IMR-90 (cell line): ENCODE data around the gene NPPA.

ENCODE experiments used
- BHLHE40 ChIP-seq: fragments of 150-350 bp; IDR thresholded peaks from 2 replicates; pipeline ENCODE4 v1.6.1; 2016; ENCODE audit warnings: mild to moderate bottlenecking, low read depth, low read length
- CEBPB ChIP-seq: IDR thresholded peaks from 2 replicates; pipeline ENCODE4 v1.6.1; 2012; ENCODE audit warnings: low read depth, low read length, improper control_type of control experiment
- FOS ChIP-seq: fragments of 150-350 bp; IDR thresholded peaks from 2 replicates; pipeline ENCODE4 v1.6.1; 2016; ENCODE audit warnings: low read depth, low read length
- MAFK ChIP-seq: IDR thresholded peaks from 2 replicates; pipeline ENCODE4 v1.6.1; 2012; ENCODE audit warnings: low read depth, low read length, improper control_type of control experiment
- MAZ ChIP-seq: IDR thresholded peaks from 2 replicates; pipeline ENCODE4 v1.6.1; 2012; ENCODE audit warnings: low read depth, mild to moderate bottlenecking, low read length, improper control_type of control experiment, moderate library complexity, borderline replicate concordance
- MXI1 ChIP-seq: IDR thresholded peaks from 2 replicates; pipeline ENCODE4 v1.6.1; 2012; ENCODE audit warnings: low read depth, mild to moderate bottlenecking, low read length, moderate library complexity, borderline replicate concordance
- POLR2A ChIP-seq: IDR thresholded peaks from 2 replicates; pipeline ENCODE4 v1.6.1; 2012; ENCODE audit warnings: mild to moderate bottlenecking, low read depth, low read length
- RAD21 ChIP-seq: IDR thresholded peaks from 2 replicates; pipeline ENCODE4 v1.6.1; 2012; ENCODE audit warnings: low read length, improper control_type of control experiment
- RCOR1 ChIP-seq: IDR thresholded peaks from 2 replicates; pipeline ENCODE4 v1.6.1; 2012; ENCODE audit warnings: mild to moderate bottlenecking, low read length, improper control_type of control experiment; ENCODE audit not compliant: insufficient replicate concordance
- RFX5 ChIP-seq: IDR thresholded peaks from 2 replicates; pipeline ENCODE4 v1.8.0; 2012; ENCODE audit warnings: low read depth, mild to moderate bottlenecking, low read length, moderate library complexity
- SMC3 ChIP-seq: fragments of 150-350 bp; IDR thresholded peaks from 2 replicates; pipeline ENCODE4 v1.6.1; 2016; ENCODE audit warnings: low read depth, mild to moderate bottlenecking, antibody characterized with exemption, low read length, moderate library complexity
- TF ChIP-seq, protein P1 (sequence below): conservative IDR thresholded peaks from 2 replicates; pipeline ENCODE4 v1.5.1; 2012; ENCODE audit warnings: mild to moderate bottlenecking, low read depth, low read length, improper control_type of control experiment
- TF ChIP-seq, protein P2 (sequence below): fragments of 150-350 bp; IDR thresholded peaks from 2 replicates; pipeline ENCODE4 v1.6.1; 2017; ENCODE audit warnings: mild to moderate bottlenecking, antibody characterized with exemption, low read length, low read depth

GRCh38 chr1:11796036-11796828 is 51.4 kb downstream of the NPPA start:
- TF ChIP-seq, protein P1, sequence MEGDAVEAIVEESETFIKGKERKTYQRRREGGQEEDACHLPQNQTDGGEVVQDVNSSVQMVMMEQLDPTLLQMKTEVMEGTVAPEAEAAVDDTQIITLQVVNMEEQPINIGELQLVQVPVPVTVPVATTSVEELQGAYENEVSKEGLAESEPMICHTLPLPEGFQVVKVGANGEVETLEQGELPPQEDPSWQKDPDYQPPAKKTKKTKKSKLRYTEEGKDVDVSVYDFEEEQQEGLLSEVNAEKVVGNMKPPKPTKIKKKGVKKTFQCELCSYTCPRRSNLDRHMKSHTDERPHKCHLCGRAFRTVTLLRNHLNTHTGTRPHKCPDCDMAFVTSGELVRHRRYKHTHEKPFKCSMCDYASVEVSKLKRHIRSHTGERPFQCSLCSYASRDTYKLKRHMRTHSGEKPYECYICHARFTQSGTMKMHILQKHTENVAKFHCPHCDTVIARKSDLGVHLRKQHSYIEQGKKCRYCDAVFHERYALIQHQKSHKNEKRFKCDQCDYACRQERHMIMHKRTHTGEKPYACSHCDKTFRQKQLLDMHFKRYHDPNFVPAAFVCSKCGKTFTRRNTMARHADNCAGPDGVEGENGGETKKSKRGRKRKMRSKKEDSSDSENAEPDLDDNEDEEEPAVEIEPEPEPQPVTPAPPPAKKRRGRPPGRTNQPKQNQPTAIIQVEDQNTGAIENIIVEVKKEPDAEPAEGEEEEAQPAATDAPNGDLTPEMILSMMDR = no peak
- peak; percentile 23; the same call in 1 of the 2 replicates for TF ChIP-seq CEBPB
- TF ChIP-seq RCOR1 = no peak
- no peak for TF ChIP-seq MXI1
- TF ChIP-seq POLR2A = no peak
- no peak for TF ChIP-seq MAFK
- TF ChIP-seq FOS = no peak
- peak; percentile 24; the same call in 1 of the 2 replicates for TF ChIP-seq MAZ
- no peak for TF ChIP-seq SMC3
- TF ChIP-seq RAD21 = no peak
- TF ChIP-seq, protein P2, sequence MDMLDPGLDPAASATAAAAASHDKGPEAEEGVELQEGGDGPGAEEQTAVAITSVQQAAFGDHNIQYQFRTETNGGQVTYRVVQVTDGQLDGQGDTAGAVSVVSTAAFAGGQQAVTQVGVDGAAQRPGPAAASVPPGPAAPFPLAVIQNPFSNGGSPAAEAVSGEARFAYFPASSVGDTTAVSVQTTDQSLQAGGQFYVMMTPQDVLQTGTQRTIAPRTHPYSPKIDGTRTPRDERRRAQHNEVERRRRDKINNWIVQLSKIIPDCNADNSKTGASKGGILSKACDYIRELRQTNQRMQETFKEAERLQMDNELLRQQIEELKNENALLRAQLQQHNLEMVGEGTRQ = no peak
- TF ChIP-seq BHLHE40 = no peak
- no peak for TF ChIP-seq RFX5
